ENCODE data around the gene PPP1R7.

The PPP1R7 gene

GRCh38 chr2:241190291-241190981, 40.2 kb downstream of the PPP1R7 start:
- no peak for TF ChIP-seq PATZ1 (tag by site-specific recombination; IDR thresholded peaks at IDR 0.05)
- peak; percentile 31 for TF ChIP-seq ZIC2 (tag by site-specific recombination; IDR thresholded peaks at IDR 0.05)
- TF ChIP-seq ZNF561 (tag by site-specific recombination; IDR thresholded peaks at IDR 0.05; ENCODE audit: borderline replicate concordance), result no peak
- Histone ChIP-seq H3K4me3 (ENCODE audit: low read depth, low read length) (no peak overlapping the region), H3K27ac (ENCODE audit: extremely low read depth, low read depth, low read length) (no peak overlapping the region), H3K36me3 (ENCODE audit: control insufficient read depth in 2 of 2, insufficient read depth in 1 of 2, low read length in 2 of 2) (no peaks in the 10 kb centered on the region), H3K9me3 (ENCODE audit: control insufficient read depth, insufficient read depth, low read depth, low read length) (no peaks in the 10 kb centered on the region), H3K4me1 (ENCODE audit: control insufficient read depth, insufficient read depth, low read length) (no peaks in the 10 kb centered on the region)
- ChIA-PET POLR2A (no interaction called here), CTCF (no interaction called here)

GRCh38 chr2:241191081-241191480, 40.8 kb downstream of the PPP1R7 start:
- Histone ChIP-seq H3K9me3 (ENCODE audit: control insufficient read depth, insufficient read depth, low read depth, low read length) (no peaks in the 10 kb centered on the region), H3K4me3 (ENCODE audit: low read depth, low read length) (no peak overlapping the region), H3K36me3 (ENCODE audit: control insufficient read depth in 2 of 2, insufficient read depth in 1 of 2, low read length in 2 of 2) (no peaks in the 10 kb centered on the region), H3K4me1 (ENCODE audit: control insufficient read depth, insufficient read depth, low read length) (no peaks in the 10 kb centered on the region), H3K27ac (ENCODE audit: extremely low read depth, low read depth, low read length) (no peak overlapping the region)
- POLR2A ChIA-PET, result no interaction called here
- TF ChIP-seq KLF1 (tag by site-specific recombination; IDR thresholded peaks at IDR 0.05), result peak; percentile 96
- no peak for TF ChIP-seq TSHZ1 (tag by site-specific recombination; IDR thresholded peaks at IDR 0.05; ENCODE audit: borderline replicate concordance)
- CTCF ChIA-PET, result no interaction called here

- H3K4me1 ChIP-seq (ENCODE audit: control insufficient read depth, insufficient read depth, low read length), result no peaks in the 10 kb centered on the region
- H3K9me3 ChIP-seq (ENCODE audit: control insufficient read depth, insufficient read depth, low read depth, low read length), result no peaks in the 10 kb centered on the region
- no peak overlapping the region for H3K27ac ChIP-seq (ENCODE audit: extremely low read depth, low read depth, low read length)
- ChIA-PET CTCF (no interaction called here), POLR2A (no interaction called here)
- H3K4me3 ChIP-seq (ENCODE audit: low read depth, low read length), result no peak overlapping the region
- H3K36me3 ChIP-seq (ENCODE audit: control insufficient read depth in 2 of 2, insufficient read depth in 1 of 2, low read length in 2 of 2), result no peaks in the 10 kb centered on the region
- no peak for TF ChIP-seq ZNF623 (tag by site-specific recombination; IDR thresholded peaks at IDR 0.05)
- TF ChIP-seq ZNF501 (tag by site-specific recombination; IDR thresholded peaks at IDR 0.05), result no peak
- no peak for TF ChIP-seq ZFP37 (tag by site-specific recombination; IDR thresholded peaks at IDR 0.05)
- no peak for TF ChIP-seq ZNF549 (tag by site-specific recombination; IDR thresholded peaks at IDR 0.05)
- no peak for TF ChIP-seq ZNF514 (tag by site-specific recombination; IDR thresholded peaks at IDR 0.05)
- no peak for TF ChIP-seq ZBTB49 (tag by site-specific recombination; IDR thresholded peaks at IDR 0.05; ENCODE audit: low read depth)
- no peak for TF ChIP-seq ZNF610 (tag by site-specific recombination; IDR thresholded peaks at IDR 0.05; ENCODE audit: borderline replicate concordance)
- no peak for TF ChIP-seq ZNF701 (tag by site-specific recombination; IDR thresholded peaks at IDR 0.05)
- no peak for TF ChIP-seq ZBTB17 (tag by site-specific recombination; IDR thresholded peaks at IDR 0.05)
- TF ChIP-seq ZNF394 (tag by site-specific recombination; IDR thresholded peaks at IDR 0.05; ENCODE audit: borderline replicate concordance), result no peak
- no peak for TF ChIP-seq ZBTB11 (tag by site-specific recombination; conservative IDR thresholded peaks at IDR 0.05; ENCODE audit: low read depth)
- no peak for TF ChIP-seq ZNF488 (tag by site-specific recombination; IDR thresholded peaks at IDR 0.05)
- TF ChIP-seq ZNF747 (tag by site-specific recombination; IDR thresholded peaks at IDR 0.05), result no peak
These were observed 43.0 kb downstream of the PPP1R7 start for GRCh38 chr2:241193271-241193670.
